SK-N-SH (cell line): Measurements from ENCODE around the gene SENP8. TPM values are rescaled to one million over a fixed set of nuclear protein-coding genes. Genes with fewer than 3 reads are reported as not detected.

Experiments used
- CTCF ChIA-PET: fragments of 300-600, 350-600 bp; formaldehyde crosslinking; extraction: SDS; loops from one replicate; lab custom pipeline; 2021; lab: Yijun Ruan, JAX
- POLR2A ChIA-PET: fragments of 350-600 bp; sonication (Branson Sonifier 250); formaldehyde crosslinking; extraction: SDS; loops from one replicate; lab custom pipeline; 2020; ENCODE audit warnings: antibody characterized with exemption, inconsistent platforms; lab: Yijun Ruan, JAX
- DNase-seq: peaks from one replicate; pipeline ENCODE4 v3.0.0; 2012
- H2AFZ ChIP-seq: fragments of 200-600 bp; sonication (generic); 2 replicates; pipeline ENCODE4 v1.8.1; 2016; ENCODE audit warnings: antibody characterized with exemption, mild to moderate bottlenecking, low read depth
- H3F3A ChIP-seq: fragments of 200-600 bp; sonication (generic); replicated peaks from 2 replicates; pipeline ENCODE3; 2016; ENCODE audit warnings: antibody characterized with exemption, mild to moderate bottlenecking; ENCODE audit not compliant: insufficient read depth
- H3K27ac ChIP-seq, 2 experiments: fragments of 200-500 bp in 1 of 2; fragments of 200-600 bp in 1 of 2; sonication (Bioruptor generic) in 1 of 2; sonication (generic), shearing (Covaris generic) in 1 of 2; 2 replicates each; pipeline versions ENCODE4 v1.5.1 to v1.6.1; 2014 to 2016; ENCODE audit warnings: low read depth in 2 of 2, inconsistent platforms in 1 of 2, low read length in 1 of 2, mild to moderate bottlenecking in 1 of 2, mixed read lengths in 1 of 2
- H3K27me3 ChIP-seq: fragments of 200-600 bp; sonication (generic), shearing (Covaris generic); 2 replicates; pipeline ENCODE4 v1.6.1; 2016; ENCODE audit warnings: mixed run types; ENCODE audit not compliant: insufficient read depth
- H3K36me3 ChIP-seq, 2 experiments: fragments of 200-500 bp in 1 of 2; fragments of 200-600 bp in 1 of 2; sonication (Bioruptor generic) in 1 of 2; sonication (generic) in 1 of 2; replicated peaks in 1 of 2; 2 replicates each; pipeline versions ENCODE3 to v1.5.1; 2014 to 2016; ENCODE audit warnings: low read length in 1 of 2, mild to moderate bottlenecking in 1 of 2; ENCODE audit not compliant: insufficient read depth in 2 of 2, control insufficient read depth in 1 of 2
- H3K4me1 ChIP-seq, 2 experiments: fragments of 200-500 bp in 1 of 2; fragments of 200-600 bp in 1 of 2; sonication (Bioruptor generic) in 1 of 2; sonication (generic), shearing (Covaris generic) in 1 of 2; 2 replicates each; pipeline versions ENCODE4 v1.5.1 to v1.6.1; 2014 to 2016; ENCODE audit warnings: low read depth in 1 of 2, low read length in 1 of 2, mixed run types in 1 of 2; ENCODE audit not compliant: insufficient read depth in 2 of 2, control insufficient read depth in 1 of 2
- H3K4me2 ChIP-seq: fragments of 200-600 bp; sonication (generic), shearing (Covaris generic); 2 replicates; pipeline ENCODE4 v1.6.1; 2017; ENCODE audit warnings: mixed run types
- H3K4me3 ChIP-seq, 2 experiments: fragments of 200-500 bp in 1 of 2; fragments of 200-600 bp in 1 of 2; sonication (Bioruptor generic) in 1 of 2; sonication (generic), shearing (Covaris generic) in 1 of 2; 2 replicates each; pipeline versions ENCODE4 v1.5.1 to v1.8.1; 2014 to 2016; ENCODE audit warnings: low read depth in 2 of 2, inconsistent platforms in 1 of 2, low read length in 1 of 2, mild to moderate bottlenecking in 1 of 2, mixed read lengths in 1 of 2, moderate library complexity in 1 of 2
- H3K79me2 ChIP-seq: fragments of 200-600 bp; sonication (generic); 2 replicates; pipeline ENCODE4 v1.8.1; 2017; ENCODE audit warnings: mild to moderate bottlenecking; ENCODE audit not compliant: insufficient read depth
- H3K9ac ChIP-seq: fragments of 200-600 bp; sonication (generic); 2 replicates; pipeline ENCODE4 v1.6.1; 2017; ENCODE audit warnings: mixed run types
- H3K9me2 ChIP-seq: fragments of 200-600 bp; sonication (generic); 2 replicates; pipeline ENCODE4 v1.6.1; 2017; ENCODE audit warnings: mixed run types
- H3K9me3 ChIP-seq: fragments of 200-600 bp; sonication (generic); 2 replicates; pipeline ENCODE4 v1.6.1; 2017; ENCODE audit warnings: mixed run types, mild to moderate bottlenecking, moderate library complexity
- H4K20me1 ChIP-seq: fragments of 200-600 bp; sonication (generic); 2 replicates; pipeline ENCODE4 v1.6.1; 2017; ENCODE audit warnings: mild to moderate bottlenecking, mixed run types; ENCODE audit not compliant: insufficient read depth
- CHD2 ChIP-seq: fragments of 150-350 bp; IDR thresholded peaks from 2 replicates; pipeline ENCODE4 v1.6.1; 2018; ENCODE audit warnings: low read length; ENCODE audit not compliant: partially characterized antibody
- ELF1 ChIP-seq: IDR thresholded peaks from 2 replicates; pipeline ENCODE4 v1.4.0; 2012
- EP300 ChIP-seq, 2 experiments: IDR thresholded peaks; 2 replicates each; pipeline versions ENCODE4 v1.4.0 to v1.6.1; 2012; ENCODE audit warnings: borderline replicate concordance in 1 of 2, low read depth in 1 of 2, low read length in 1 of 2
- FOSL2 ChIP-seq: IDR thresholded peaks from 2 replicates; pipeline ENCODE4 v1.4.0; 2012; ENCODE audit warnings: low read depth, mild to moderate bottlenecking, moderate library complexity, borderline replicate concordance
- FOXJ3 ChIP-seq: sonication (generic); formaldehyde crosslinking; IDR thresholded peaks from 2 replicates; pipeline ENCODE4 v1.5.1; 2020; ENCODE audit warnings: mild to moderate bottlenecking, missing genetic modification reagents
- GABPA ChIP-seq: IDR thresholded peaks from 2 replicates; pipeline ENCODE4 v1.4.0; 2012; ENCODE audit warnings: low read depth, mild to moderate bottlenecking
- JUND ChIP-seq: IDR thresholded peaks from 2 replicates; pipeline ENCODE4 v1.4.0; 2012
- MEF2A ChIP-seq: IDR thresholded peaks from 2 replicates; pipeline ENCODE4 v1.4.0; 2012; ENCODE audit warnings: low read depth, borderline replicate concordance
- MXI1 ChIP-seq: IDR thresholded peaks from 2 replicates; pipeline ENCODE4 v1.6.1; 2012; ENCODE audit warnings: mild to moderate bottlenecking, low read depth, low read length, improper control_type of control experiment
- NFIC ChIP-seq: IDR thresholded peaks from 2 replicates; pipeline ENCODE4 v1.4.0; 2012; ENCODE audit warnings: borderline replicate concordance
- NRF1 ChIP-seq: IDR thresholded peaks from 2 replicates; pipeline ENCODE4 v1.6.1; 2012; ENCODE audit warnings: low read depth, mild to moderate bottlenecking, low read length
- PBX3 ChIP-seq: IDR thresholded peaks from 2 replicates; pipeline ENCODE4; 2012
- RCOR1 ChIP-seq: fragments of 150-350 bp; IDR thresholded peaks from 2 replicates; pipeline ENCODE4 v1.6.1; 2017; ENCODE audit warnings: antibody characterized with exemption, low read length
- SIN3A ChIP-seq: IDR thresholded peaks from 2 replicates; pipeline ENCODE4 v1.6.1; 2012; ENCODE audit warnings: low read depth, mild to moderate bottlenecking, low read length, moderate library complexity, borderline replicate concordance
- TAF1 ChIP-seq: IDR thresholded peaks from 2 replicates; pipeline ENCODE4 v1.6.1; 2012; ENCODE audit warnings: low read depth, mild to moderate bottlenecking, low read length, moderate library complexity, borderline replicate concordance
- TCF12 ChIP-seq: IDR thresholded peaks from 2 replicates; pipeline ENCODE4 v1.4.0; 2012
- USF1 ChIP-seq: IDR thresholded peaks from 2 replicates; pipeline ENCODE4 v1.4.0; 2012; ENCODE audit warnings: low read depth, borderline replicate concordance
- YY1 ChIP-seq: IDR thresholded peaks from 2 replicates; pipeline ENCODE4 v1.4.0; 2012; ENCODE audit warnings: low read depth, mild to moderate bottlenecking
- ZBTB33 ChIP-seq: IDR thresholded peaks from 2 replicates; pipeline ENCODE4 v1.4.0; 2012; ENCODE audit warnings: low read depth, borderline replicate concordance
- WGBS: methylation state at CpG from one replicate; pipeline ENCODE4 v1.1.6; 2017; ENCODE audit warnings: low lambda C conversion rate; 5-methylcytosine and 5-hydroxymethylcytosine counted together
- polyA plus RNA-seq, 3 experiments: library from polyadenylated mRNA; depleted of rRNA; stranded (reverse); fragments of >200 nt; gene quantifications; 2 replicates each; pipeline ENCODE4 v1.2.3, GENCODE V29; 2012

Gene SENP8
- polyA plus RNA-seq, 1 of the 3 experiments (the other 2 are of a cell fraction) = 1.4 TPM

- Histone ChIP-seq H3K9ac (no peak overlapping the region), H3K36me3 (peaks cover 0 to 12% of the 10 kb centered on the region in 2 experiments), H3K27ac (no peak overlapping the region), H3K9me2 (no peaks in the 10 kb centered on the region), H3K4me2 (no peak overlapping the region), H3K79me2 (peaks cover 50% of the 10 kb centered on the region), H4K20me1 (peaks cover 11% of the 10 kb centered on the region; the same call in 1 of the 2 replicates), H3K27me3 (no peaks in the 10 kb centered on the region), H3K4me1 (no peaks in the 10 kb centered on the region), H3K4me3 (no peak overlapping the region), H3F3A (no peaks in the 10 kb centered on the region), H2AFZ (no peak overlapping the region), H3K9me3 (no peaks in the 10 kb centered on the region)
- ChIA-PET POLR2A (interaction anchor here (0.9 kb wide), 1 partner anchor 26 kb away, joined by 3 read pairs; the partner anchor contains the start of genes MYO9A and SENP8), CTCF (interaction anchor here (0.9 kb wide), 1 partner anchor 108 kb away, joined by 3 read pairs; no protein-coding TSS in a partner anchor)
- WGBS = 100% methylated on average over 3 of the region's 3 CpGs
- no peak for DNase-seq
- TF ChIP-seq SIN3A (no peak), MEF2A (no peak), TAF1 (no peak), USF1 (no peak), GABPA (no peak), NRF1 (no peak), RCOR1 (no peak), ZBTB33 (no peak), ELF1 (no peak), JUND (no peak), FOXJ3 (CRISPR knock-in tag) (no peak), TCF12 (no peak), FOSL2 (no peak), EP300 (IDR thresholded peaks at IDR 0.05; ENCODE audit: borderline replicate concordance in 1 of 2, low read depth in 1 of 2, low read length in 1 of 2) (no peak), MXI1 (no peak), NFIC (no peak)
These were observed 26.2 kb upstream of the SENP8 start for GRCh38 chr15:72092006-72092405.

- Histone ChIP-seq H3K79me2 (peaks cover 57% of the 10 kb centered on the region), H3K4me2 (no peak overlapping the region), H4K20me1 (peaks cover 11% of the 10 kb centered on the region; the same call in 1 of the 2 replicates), H3K9ac (no peak overlapping the region), H3K4me3 (no peak overlapping the region), H3K4me1 (no peaks in the 10 kb centered on the region), H3K27me3 (no peaks in the 10 kb centered on the region), H3K27ac (no peak overlapping the region), H3K36me3 (peaks cover 0 to 12% of the 10 kb centered on the region in 2 experiments), H2AFZ (no peak overlapping the region), H3K9me3 (no peaks in the 10 kb centered on the region), H3K9me2 (no peaks in the 10 kb centered on the region), H3F3A (no peaks in the 10 kb centered on the region)
- no peak for DNase-seq
- no peak for TF ChIP-seq YY1
- TF ChIP-seq MEF2A = no peak
- no peak for TF ChIP-seq PBX3
- TF ChIP-seq NFIC = no peak
- TF ChIP-seq ZBTB33 = no peak
- no peak for TF ChIP-seq CHD2
- no peak for TF ChIP-seq TCF12
- POLR2A ChIA-PET = no interaction called here
- CTCF ChIA-PET = interaction anchor here (0.9 kb wide), 1 partner anchor 107 kb away, joined by 3 read pairs; no protein-coding TSS in a partner anchor
These were observed 25.5 kb upstream of the SENP8 start for GRCh38 chr15:72092691-72093090.
